GM12891 (cell line): ENCODE measurements around the gene TOP1.
A peak's percentile ranks its signal among the peaks of the same experiment; 100 is the strongest.

Experiments used
- DNase-seq: peaks from one replicate; pipeline ENCODE4 v3.0.0; 2011; ENCODE audit warnings: low spot score; ENCODE audit not compliant: insufficient read length
- FAIRE-seq: peaks from 2 replicates; lab custom pipeline; 2011; peaks lifted over from hg19 to GRCh38; lab: Jason Lieb, UNC
- PAX5 ChIP-seq: IDR thresholded peaks from 2 replicates; pipeline ENCODE4 v1.6.1; 2011; ENCODE audit warnings: low read length, moderate library complexity, mild to moderate bottlenecking; ENCODE audit not compliant: insufficient read depth, severe bottlenecking
- POLR2A ChIP-seq: IDR thresholded peaks from 2 replicates; pipeline ENCODE4 v1.6.1; 2011; ENCODE audit warnings: low read depth, low read length, control low read depth
- POLR2AphosphoS5 ChIP-seq: IDR thresholded peaks from 2 replicates; pipeline ENCODE4 v1.6.1; 2011; ENCODE audit warnings: low read depth, low read length, control low read depth
- POU2F2 ChIP-seq: IDR thresholded peaks from 2 replicates; pipeline ENCODE4 v1.6.1; 2011; ENCODE audit warnings: low read depth, mild to moderate bottlenecking, control low read depth, low read length, moderate library complexity
- SPI1 ChIP-seq: IDR thresholded peaks from 2 replicates; pipeline ENCODE4 v1.6.1; 2011; ENCODE audit warnings: low read depth, low read length, control low read depth
- TAF1 ChIP-seq: IDR thresholded peaks from 2 replicates; pipeline ENCODE4 v1.6.1; 2011; ENCODE audit warnings: low read depth, low read length, control low read depth

TOP1 gene

DNA sequence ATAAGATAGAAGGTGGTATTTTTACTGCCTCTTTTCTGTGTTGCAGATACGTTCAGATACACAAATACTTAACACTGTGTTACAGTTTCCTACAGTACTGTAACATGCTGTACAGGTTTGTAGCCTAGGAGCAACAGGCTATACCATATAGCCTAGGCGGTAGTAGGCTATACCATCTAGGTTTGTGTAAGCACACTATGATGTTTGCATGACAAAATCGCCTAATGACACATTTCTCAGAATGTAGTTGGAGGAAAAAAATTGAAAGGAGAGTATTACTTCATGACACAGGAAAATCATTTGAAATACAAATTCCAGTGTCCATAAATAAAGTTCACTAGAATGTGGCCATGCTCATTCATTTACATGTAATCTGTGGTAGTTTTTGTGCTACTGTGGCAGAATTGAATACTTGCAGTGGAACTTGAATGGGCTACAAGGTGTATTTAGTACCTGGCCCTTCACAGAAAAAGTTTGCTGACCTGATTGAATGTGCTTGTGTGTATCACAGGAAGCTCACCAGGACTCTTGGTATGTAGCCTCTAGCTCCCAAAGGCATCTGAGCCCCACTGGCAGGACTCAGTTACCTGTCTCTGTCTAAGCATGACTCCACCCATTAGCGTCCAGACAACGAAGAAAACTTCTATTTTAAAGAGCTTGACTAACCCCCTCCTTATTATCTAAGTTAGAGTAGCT, 18.8 kb downstream of the TOP1 start:
- FAIRE-seq (no peak), DNase-seq (no peak)
- TF ChIP-seq POLR2AphosphoS5, result no peak
- TF ChIP-seq TAF1, result no peak
- no peak for TF ChIP-seq POLR2A
- TF ChIP-seq POU2F2, result no peak
- no peak for TF ChIP-seq SPI1
- TF ChIP-seq PAX5, result no peak

GRCh38 chr20:41047975-41048305, 19.3 kb downstream of the TOP1 start:
- no peak for DNase-seq
- no peak for FAIRE-seq
- TF ChIP-seq PAX5 (no peak), SPI1 (no peak), POLR2A (no peak), POLR2AphosphoS5 (no peak), POU2F2 (no peak), TAF1 (no peak)

DNA sequence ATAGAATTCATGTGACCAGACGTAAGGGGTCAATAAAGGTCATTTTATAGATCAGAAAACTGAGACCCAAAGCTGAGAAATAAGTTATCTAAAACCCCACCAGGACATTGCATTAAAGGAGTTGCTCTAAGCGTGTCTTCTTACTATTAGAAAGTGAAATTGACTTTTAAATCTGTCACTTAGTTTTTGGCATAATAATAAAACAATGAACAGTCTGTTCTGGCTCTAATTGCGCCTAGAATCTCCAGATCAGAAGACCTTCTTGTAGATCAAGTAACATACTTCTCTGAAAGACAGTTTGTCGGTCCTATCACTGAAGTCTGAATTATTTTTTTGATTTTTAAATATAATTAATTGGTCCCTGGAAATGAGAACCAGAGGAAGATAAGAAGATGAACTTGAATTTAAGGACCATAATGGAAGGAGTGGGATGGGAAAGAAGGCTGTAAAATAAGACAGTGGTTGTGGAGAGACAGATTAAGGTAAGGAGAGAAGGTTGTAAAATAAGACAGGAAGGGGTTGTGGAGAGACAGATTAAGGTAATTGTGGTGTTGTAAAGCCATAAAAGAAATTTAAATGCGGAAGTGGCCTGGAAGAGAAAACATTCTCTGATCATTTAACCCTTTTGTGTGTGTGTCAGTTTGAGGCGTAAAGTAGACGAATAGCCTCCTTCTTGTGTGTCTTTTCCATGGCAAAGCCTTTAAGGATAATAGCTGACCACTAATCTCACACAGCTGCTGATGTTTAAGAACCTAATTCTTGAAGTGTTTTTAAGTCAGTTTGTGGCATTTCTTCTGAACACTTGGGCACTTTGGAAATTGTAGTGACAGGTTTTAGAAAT, 20.1 kb downstream of the TOP1 start:
- FAIRE-seq, result no peak
- no peak for TF ChIP-seq POU2F2
- peak; percentile 90 for TF ChIP-seq SPI1
- DNase-seq, result no peak

DNA sequence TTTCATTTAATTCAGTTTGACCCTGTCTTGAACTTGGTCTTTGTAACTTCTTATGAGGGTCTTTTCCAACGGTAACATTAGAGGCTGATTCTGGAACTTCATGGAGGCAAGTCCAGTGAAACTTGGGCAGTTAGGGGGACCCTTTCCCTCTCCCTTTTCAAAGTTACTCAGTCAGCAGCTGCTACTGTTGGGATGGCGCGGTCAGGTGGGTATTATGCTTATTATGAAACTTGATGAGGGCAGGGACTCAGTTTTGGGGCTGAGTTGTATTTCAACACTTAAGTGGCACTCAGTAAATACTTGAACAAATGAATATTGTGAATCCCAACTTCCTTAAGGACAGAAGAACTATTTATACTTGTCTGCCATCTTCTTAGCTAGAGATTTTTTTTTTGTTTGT, 20.8 kb downstream of the TOP1 start:
- DNase-seq, result no peak
- FAIRE-seq, result no peak
- no peak for TF ChIP-seq PAX5
- TF ChIP-seq SPI1, result no peak
- no peak for TF ChIP-seq POU2F2
- TF ChIP-seq TAF1, result no peak
- TF ChIP-seq POLR2AphosphoS5, result no peak

- DNase-seq (no peak), FAIRE-seq (no peak)
- no peak for TF ChIP-seq PAX5
- 0 out of 2 replicates have a peak, but pooled peaks have one; percentile 33 for TF ChIP-seq SPI1
Observed at GRCh38 chr20:41050361-41051008, 21.9 kb downstream of the TOP1 start.

- no peak for FAIRE-seq
- DNase-seq, result no peak
- TF ChIP-seq SPI1 (no peak), PAX5 (no peak), POLR2A (no peak), TAF1 (no peak), POU2F2 (no peak)
Observed at GRCh38 chr20:41051009-41051825, 22.6 kb downstream of the TOP1 start.

DNA sequence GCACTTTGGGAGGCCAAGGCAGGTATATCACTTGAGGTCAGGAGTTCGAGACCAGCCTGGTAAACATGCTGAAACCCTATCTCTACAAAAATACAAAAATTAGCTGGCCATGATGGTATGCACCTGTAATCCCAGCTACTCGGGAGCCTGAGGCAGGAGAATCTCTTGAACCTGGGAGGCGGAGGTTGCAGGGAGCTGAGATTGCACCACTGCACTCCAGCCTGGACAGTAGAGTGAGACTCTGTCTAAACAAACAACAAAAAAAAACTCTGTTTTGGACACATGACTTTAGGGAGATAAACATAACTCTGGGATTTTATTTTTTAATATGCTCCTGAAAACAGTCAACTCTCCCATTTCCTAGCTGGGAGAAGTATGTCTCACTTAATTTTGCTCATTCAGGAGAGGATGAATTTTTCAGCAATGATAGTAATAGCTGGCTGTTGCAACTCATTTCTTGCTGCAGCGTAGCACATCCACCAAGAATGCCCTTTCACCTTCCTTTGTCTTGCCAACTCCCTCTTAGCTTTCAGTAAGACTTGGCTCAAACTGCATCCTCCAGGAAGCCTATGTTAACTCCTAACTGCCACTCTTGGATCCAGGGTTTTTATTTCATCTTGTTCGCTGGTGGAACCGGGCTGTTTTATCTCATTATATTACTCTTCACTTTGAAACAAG, 24.3 kb downstream of the TOP1 start:
- TF ChIP-seq POU2F2, result no peak
- TF ChIP-seq POLR2A, result no peak
- no peak for TF ChIP-seq POLR2AphosphoS5
- no peak for TF ChIP-seq SPI1
- TF ChIP-seq TAF1, result no peak
- no peak for TF ChIP-seq PAX5
- no peak for FAIRE-seq
- no peak for DNase-seq

DNA sequence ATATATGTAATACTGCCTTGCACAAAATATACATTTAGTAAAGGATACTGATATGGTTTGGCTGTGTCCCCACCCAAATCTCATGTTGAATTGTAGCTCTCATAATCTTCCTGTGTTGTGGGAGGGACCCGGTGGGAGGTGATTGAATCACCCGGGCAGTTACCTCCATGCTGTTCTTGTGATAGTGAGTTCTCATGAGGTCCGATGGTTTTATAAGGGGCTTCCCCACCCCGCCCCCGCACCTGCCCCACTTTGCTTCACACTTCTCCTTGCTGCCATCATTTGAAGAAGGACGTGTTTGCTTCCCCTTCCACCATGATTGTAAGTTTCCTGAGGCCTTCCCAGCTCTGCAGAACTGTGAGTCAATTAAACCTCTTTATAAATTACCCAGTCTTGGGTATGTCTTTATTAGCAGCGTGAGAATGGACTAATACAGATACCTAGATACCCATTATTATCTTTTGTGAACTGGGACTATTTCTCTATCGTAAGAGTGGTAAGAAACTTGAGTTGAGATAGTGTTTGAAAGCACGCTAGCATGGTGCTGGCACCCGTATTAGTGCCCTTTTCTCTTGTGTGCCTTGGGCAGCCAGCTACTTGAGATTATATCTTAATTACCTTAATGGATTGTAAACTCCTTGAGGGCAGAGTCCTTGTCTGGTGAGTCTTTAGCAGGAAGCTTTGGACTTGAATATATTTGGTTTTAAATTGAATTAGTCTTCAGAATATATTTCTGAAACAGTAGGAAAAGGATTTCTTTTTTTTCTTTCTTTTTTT, 25.6 kb downstream of the TOP1 start:
- TF ChIP-seq TAF1, result no peak
- TF ChIP-seq SPI1, result no peak
- no peak for TF ChIP-seq PAX5
- no peak for TF ChIP-seq POU2F2
- DNase-seq (no peak), FAIRE-seq (no peak)

- no peak for DNase-seq
- no peak for TF ChIP-seq PAX5
- TF ChIP-seq POLR2AphosphoS5, result no peak
- TF ChIP-seq SPI1, result no peak
- no peak for TF ChIP-seq TAF1
- no peak for TF ChIP-seq POLR2A
- TF ChIP-seq POU2F2, result no peak
- no peak for FAIRE-seq
Observed at GRCh38 chr20:41054847-41055230, 26.2 kb downstream of the TOP1 start.
